Measurements from ENCODE around the gene PRKCE.

DNA sequence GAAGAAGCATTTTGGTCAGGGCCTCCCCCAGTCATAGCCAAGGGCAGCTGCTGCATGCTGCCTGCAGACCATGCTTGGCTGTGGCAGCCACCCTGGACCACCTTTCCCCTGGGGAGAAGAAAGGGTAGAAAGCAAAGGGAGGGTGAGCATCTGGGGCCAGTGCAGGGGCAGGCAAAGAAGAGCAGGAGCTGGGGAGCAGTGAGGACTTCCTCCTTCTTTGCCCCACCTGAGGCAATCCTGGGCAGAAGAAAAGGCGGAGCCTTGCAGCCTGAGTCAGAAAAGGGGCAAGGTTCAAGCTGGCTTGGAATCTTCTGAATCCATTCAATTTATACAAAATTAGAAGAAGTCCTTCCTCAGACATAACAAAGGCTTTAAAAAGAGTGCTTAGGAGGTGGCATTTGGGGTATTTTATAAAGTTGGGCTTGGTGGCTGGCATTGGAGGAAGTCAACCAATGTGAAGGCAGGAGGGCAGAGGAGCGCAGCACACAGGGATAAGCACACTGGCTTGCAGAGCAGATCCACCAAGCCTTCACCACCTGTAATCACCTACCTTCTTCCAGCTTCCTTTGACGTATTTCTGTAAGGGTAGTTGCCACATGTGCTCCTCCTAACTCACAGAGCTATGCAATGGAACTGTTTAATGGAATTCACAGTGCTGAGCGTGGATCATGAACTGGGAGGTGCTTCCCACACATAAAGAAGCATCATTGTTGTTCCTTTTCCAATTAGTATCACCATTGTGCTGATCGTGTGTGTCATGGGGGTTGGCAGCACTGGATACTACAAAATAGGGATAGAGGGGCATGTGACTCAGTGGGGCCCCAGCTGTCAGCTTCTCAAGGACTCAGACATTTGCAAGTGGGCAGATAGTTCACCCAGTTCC lies 491.3 kb downstream of the PRKCE start:
- no peak for TF ChIP-seq POLR2A (IDR thresholded peaks at IDR 0.05; ENCODE audit: borderline replicate concordance, extremely low read depth, insufficient read depth, insufficient read length)
- TF ChIP-seq, protein P1, sequence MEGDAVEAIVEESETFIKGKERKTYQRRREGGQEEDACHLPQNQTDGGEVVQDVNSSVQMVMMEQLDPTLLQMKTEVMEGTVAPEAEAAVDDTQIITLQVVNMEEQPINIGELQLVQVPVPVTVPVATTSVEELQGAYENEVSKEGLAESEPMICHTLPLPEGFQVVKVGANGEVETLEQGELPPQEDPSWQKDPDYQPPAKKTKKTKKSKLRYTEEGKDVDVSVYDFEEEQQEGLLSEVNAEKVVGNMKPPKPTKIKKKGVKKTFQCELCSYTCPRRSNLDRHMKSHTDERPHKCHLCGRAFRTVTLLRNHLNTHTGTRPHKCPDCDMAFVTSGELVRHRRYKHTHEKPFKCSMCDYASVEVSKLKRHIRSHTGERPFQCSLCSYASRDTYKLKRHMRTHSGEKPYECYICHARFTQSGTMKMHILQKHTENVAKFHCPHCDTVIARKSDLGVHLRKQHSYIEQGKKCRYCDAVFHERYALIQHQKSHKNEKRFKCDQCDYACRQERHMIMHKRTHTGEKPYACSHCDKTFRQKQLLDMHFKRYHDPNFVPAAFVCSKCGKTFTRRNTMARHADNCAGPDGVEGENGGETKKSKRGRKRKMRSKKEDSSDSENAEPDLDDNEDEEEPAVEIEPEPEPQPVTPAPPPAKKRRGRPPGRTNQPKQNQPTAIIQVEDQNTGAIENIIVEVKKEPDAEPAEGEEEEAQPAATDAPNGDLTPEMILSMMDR (IDR thresholded peaks at IDR 0.05 in 2 of 3, conservative IDR thresholded peaks at IDR 0.05 in 1 of 3; ENCODE audit: borderline replicate concordance in 1 of 3, insufficient read depth in 1 of 3, low read depth in 2 of 3, low read length in 2 of 3) = no peak
- no peak for TF ChIP-seq YY1 (IDR thresholded peaks at IDR 0.05; ENCODE audit: extremely low read depth, insufficient replicate concordance, low read depth, low read length)
- no peak for TF ChIP-seq CEBPB (IDR thresholded peaks at IDR 0.05; ENCODE audit: low read depth)
